T-helper 1 cell treated with Interleukin-12 subunit alpha and Interleukin-12 subunit beta and Interleukin-4 antibody, amounts not matched to agents 30 μg/mL and 1 μg/mL, for 36 hours (primary cell): ENCODE data around the gene FCRL6.

ENCODE experiments used
- H3K27ac Mint-ChIP-seq: one replicate; pipeline ENCODE4 v1.8.0; 2021; ENCODE audit warnings: mild to moderate bottlenecking, mixed read lengths
- H3K27me3 Mint-ChIP-seq: one replicate; pipeline ENCODE4 v1.8.0; 2021; ENCODE audit warnings: low read depth, mixed read lengths
- H3K36me3 Mint-ChIP-seq: one replicate; pipeline ENCODE4 v1.8.0; 2021; ENCODE audit warnings: low read depth, mixed read lengths
- H3K4me1 Mint-ChIP-seq: one replicate; pipeline ENCODE4 v1.8.0; 2021; ENCODE audit warnings: low read depth, mixed read lengths
- H3K4me3 Mint-ChIP-seq: one replicate; pipeline ENCODE4 v1.8.0; 2021; ENCODE audit warnings: mild to moderate bottlenecking, moderate library complexity, mixed read lengths
- H3K9me3 Mint-ChIP-seq: one replicate; pipeline ENCODE4 v1.8.0; 2021; ENCODE audit warnings: mixed read lengths

FCRL6 gene

GRCh38 chr1:159786465-159786864, 15.7 kb upstream of the FCRL6 start:
- Mint-ChIP-seq H3K27ac (no peak overlapping the region), H3K36me3 (no peaks in the 10 kb centered on the region), H3K27me3 (peaks cover 14% of the 10 kb centered on the region), H3K9me3 (no peaks in the 10 kb centered on the region), H3K4me3 (no peak overlapping the region), H3K4me1 (peaks cover 3% of the 10 kb centered on the region)

- H3K27me3 Mint-ChIP-seq: peaks cover 14% of the 10 kb centered on the region
- no peak overlapping the region for H3K4me3 Mint-ChIP-seq
- H3K4me1 Mint-ChIP-seq: peaks cover 2% of the 10 kb centered on the region
- H3K27ac Mint-ChIP-seq: no peak overlapping the region
- no peaks in the 10 kb centered on the region for H3K36me3 Mint-ChIP-seq
- H3K9me3 Mint-ChIP-seq: no peaks in the 10 kb centered on the region
Measured at GRCh38 chr1:159786966-159787365, 15.2 kb upstream of the FCRL6 start.

- peaks cover 18% of the 10 kb centered on the region for H3K27me3 Mint-ChIP-seq
- H3K27ac Mint-ChIP-seq: no peak overlapping the region
- H3K36me3 Mint-ChIP-seq: no peaks in the 10 kb centered on the region
- H3K4me1 Mint-ChIP-seq: peaks cover 2% of the 10 kb centered on the region
- no peak overlapping the region for H3K4me3 Mint-ChIP-seq
- H3K9me3 Mint-ChIP-seq: no peaks in the 10 kb centered on the region
Measured at GRCh38 chr1:159790237-159790917, 11.8 kb upstream of the FCRL6 start.

- no peak overlapping the region for H3K4me3 Mint-ChIP-seq
- H3K27ac Mint-ChIP-seq: no peak overlapping the region
- H3K4me1 Mint-ChIP-seq: no peaks in the 10 kb centered on the region
- no peaks in the 10 kb centered on the region for H3K36me3 Mint-ChIP-seq
- no peaks in the 10 kb centered on the region for H3K9me3 Mint-ChIP-seq
- H3K27me3 Mint-ChIP-seq: peaks cover 18% of the 10 kb centered on the region
Measured at GRCh38 chr1:159791031-159791430, 11.1 kb upstream of the FCRL6 start.

GRCh38 chr1:159791461-159791860, 10.7 kb upstream of the FCRL6 start:
- no peak overlapping the region for H3K4me3 Mint-ChIP-seq
- H3K27me3 Mint-ChIP-seq: peaks cover 18% of the 10 kb centered on the region
- no peaks in the 10 kb centered on the region for H3K36me3 Mint-ChIP-seq
- H3K4me1 Mint-ChIP-seq: no peaks in the 10 kb centered on the region
- no peaks in the 10 kb centered on the region for H3K9me3 Mint-ChIP-seq
- no peak overlapping the region for H3K27ac Mint-ChIP-seq

- Mint-ChIP-seq H3K4me1 (peaks cover 8% of the 10 kb centered on the region), H3K36me3 (no peaks in the 10 kb centered on the region), H3K9me3 (no peaks in the 10 kb centered on the region), H3K27ac (no peak overlapping the region), H3K4me3 (no peak overlapping the region), H3K27me3 (peaks cover 18% of the 10 kb centered on the region)
Measured at GRCh38 chr1:159795534-159795933, 6.6 kb upstream of the FCRL6 start.

- H3K36me3 Mint-ChIP-seq: no peaks in the 10 kb centered on the region
- H3K9me3 Mint-ChIP-seq: no peaks in the 10 kb centered on the region
- no peak overlapping the region for H3K4me3 Mint-ChIP-seq
- H3K4me1 Mint-ChIP-seq: peaks cover 14% of the 10 kb centered on the region
- peaks cover 37% of the 10 kb centered on the region for H3K27me3 Mint-ChIP-seq
- no peak overlapping the region for H3K27ac Mint-ChIP-seq
Measured at GRCh38 chr1:159798893-159799292, 3.3 kb upstream of the FCRL6 start.

GRCh38 chr1:159799446-159799985, 2.6 kb upstream of the FCRL6 start:
- Mint-ChIP-seq H3K36me3 (no peaks in the 10 kb centered on the region), H3K9me3 (no peaks in the 10 kb centered on the region), H3K27ac (no peak overlapping the region), H3K4me3 (no peak overlapping the region), H3K27me3 (peaks cover 40% of the 10 kb centered on the region), H3K4me1 (peaks cover 14% of the 10 kb centered on the region)

GRCh38 chr1:159800177-159800930, 1.8 kb upstream of the FCRL6 start:
- Mint-ChIP-seq H3K4me1 (peaks cover 14% of the 10 kb centered on the region), H3K4me3 (peak overlapping the region; percentile 25), H3K27me3 (peaks cover 49% of the 10 kb centered on the region), H3K36me3 (no peaks in the 10 kb centered on the region), H3K27ac (peak overlapping the region; percentile 9), H3K9me3 (no peaks in the 10 kb centered on the region)

- no peaks in the 10 kb centered on the region for H3K36me3 Mint-ChIP-seq
- H3K27me3 Mint-ChIP-seq: peaks cover 72% of the 10 kb centered on the region
- H3K4me1 Mint-ChIP-seq: peaks cover 14% of the 10 kb centered on the region
- no peaks in the 10 kb centered on the region for H3K9me3 Mint-ChIP-seq
- no peak overlapping the region for H3K27ac Mint-ChIP-seq
- H3K4me3 Mint-ChIP-seq: no peak overlapping the region
Measured at GRCh38 chr1:159803956-159804689, 2.0 kb downstream of the FCRL6 start.

- Mint-ChIP-seq H3K4me3 (no peak overlapping the region), H3K27me3 (peaks cover 73% of the 10 kb centered on the region), H3K4me1 (peaks cover 12% of the 10 kb centered on the region), H3K9me3 (no peaks in the 10 kb centered on the region), H3K27ac (no peak overlapping the region), H3K36me3 (no peaks in the 10 kb centered on the region)
Measured at GRCh38 chr1:159804924-159805323, 2.8 kb downstream of the FCRL6 start.

- Mint-ChIP-seq H3K9me3 (no peaks in the 10 kb centered on the region), H3K27ac (no peak overlapping the region), H3K4me1 (peaks cover 1% of the 10 kb centered on the region), H3K27me3 (peaks cover 74% of the 10 kb centered on the region), H3K4me3 (no peak overlapping the region), H3K36me3 (no peaks in the 10 kb centered on the region)
Measured at GRCh38 chr1:159815926-159816325, 13.8 kb downstream of the FCRL6 start.

GRCh38 chr1:159817276-159818041, 15.3 kb downstream of the FCRL6 start:
- Mint-ChIP-seq H3K36me3 (no peaks in the 10 kb centered on the region), H3K27ac (no peak overlapping the region), H3K9me3 (no peaks in the 10 kb centered on the region), H3K4me3 (no peak overlapping the region), H3K4me1 (peaks cover 2% of the 10 kb centered on the region), H3K27me3 (peaks cover 70% of the 10 kb centered on the region)
